CD14-positive monocyte (primary cell): ENCODE measurements around the gene RAB3A. TPM values are rescaled to one million over a fixed set of nuclear protein-coding genes. Genes with fewer than 3 reads are reported as not detected.

Source experiments
- DNase-seq, 3 donors: peaks; one replicate each; pipeline ENCODE4 v3.0.0-alpha.2; 2011 to 2022
- H2AFZ ChIP-seq: 2 replicates; pipeline ENCODE4 v1.6.0; 2012; ENCODE audit warnings: mild to moderate bottlenecking, low read depth, low read length, inconsistent platforms; ENCODE audit not compliant: insufficient read depth, poor library complexity, severe bottlenecking
- H3K27ac ChIP-seq, 2 donors: 1 replicate in 1 of 2; 2 replicates in 1 of 2; pipeline ENCODE4 v1.5.1; 2012 to 2013; ENCODE audit warnings: low read length in 2 of 2, control low read depth in 1 of 2, inconsistent platforms in 1 of 2, low read depth in 1 of 2, mild to moderate bottlenecking in 1 of 2
- H3K27me3 ChIP-seq, 2 donors: one replicate each; pipeline versions ENCODE4 v1.6.0 to v1.6.1; 2011 to 2013; ENCODE audit warnings: low read length in 2 of 2; ENCODE audit not compliant: control insufficient read depth in 2 of 2, insufficient read depth in 2 of 2
- H3K36me3 ChIP-seq, 2 donors: replicated peaks in 1 of 2; 1 replicate in 1 of 2; 2 replicates in 1 of 2; pipeline versions ENCODE4 v1.5.1 to v1.6.1; 2012 to 2013; ENCODE audit warnings: low read length in 2 of 2, control low read depth in 1 of 2, inconsistent platforms in 1 of 2, mild to moderate bottlenecking in 1 of 2; ENCODE audit not compliant: insufficient read depth in 2 of 2, control insufficient read depth in 1 of 2
- H3K4me1 ChIP-seq, 2 donors: 1 replicate in 1 of 2; 2 replicates in 1 of 2; pipeline versions ENCODE4 v1.5.1 to v1.6.1; 2012 to 2013; ENCODE audit warnings: low read length in 2 of 2, control low read depth in 1 of 2, inconsistent platforms in 1 of 2, mild to moderate bottlenecking in 1 of 2, moderate library complexity in 1 of 2; ENCODE audit not compliant: insufficient read depth in 2 of 2, control insufficient read depth in 1 of 2
- H3K4me2 ChIP-seq: replicated peaks from 2 replicates; pipeline ENCODE3; 2012; ENCODE audit warnings: low read length, moderate library complexity, mild to moderate bottlenecking; ENCODE audit not compliant: poor library complexity, severe bottlenecking; ENCODE audit errors: extremely low read depth
- H3K4me3 ChIP-seq, 3 experiments: fragments of 200-600 bp in 1 of 3; sonication (generic) in 1 of 3; replicated peaks in 1 of 3; 1 replicate in 2 of 3; 2 replicates in 1 of 3; pipeline ENCODE4 v1.5.1; 2011 to 2013; ENCODE audit warnings: low read length in 3 of 3, mild to moderate bottlenecking in 3 of 3, control low read depth in 2 of 3, low read depth in 2 of 3, inconsistent platforms in 1 of 3, moderate library complexity in 1 of 3
- H3K79me2 ChIP-seq: 2 replicates; pipeline ENCODE4 v1.6.0; 2012; ENCODE audit warnings: mild to moderate bottlenecking, control low read depth, inconsistent platforms, low read length, moderate library complexity; ENCODE audit not compliant: insufficient read depth
- H3K9ac ChIP-seq: 2 replicates; pipeline ENCODE4 v1.6.0; 2017; ENCODE audit warnings: low read length, mild to moderate bottlenecking; ENCODE audit not compliant: insufficient read depth, poor library complexity, severe bottlenecking
- H3K9me3 ChIP-seq, 2 donors: replicated peaks in 1 of 2; 1 replicate in 1 of 2; 2 replicates in 1 of 2; pipeline versions ENCODE4 v1.5.1 to v1.6.1; 2012 to 2013; ENCODE audit warnings: low read length in 2 of 2, control low read depth in 1 of 2; ENCODE audit not compliant: control insufficient read depth in 1 of 2, insufficient read depth in 1 of 2
- H4K20me1 ChIP-seq: 2 replicates; pipeline ENCODE4 v1.6.0; 2012; ENCODE audit warnings: mild to moderate bottlenecking, low read length, control low read depth, moderate library complexity; ENCODE audit not compliant: insufficient read depth
- H3K27ac Mint-ChIP-seq, 7 donors: one replicate each; pipeline ENCODE4 v1.8.0; 2020; ENCODE audit warnings: mild to moderate bottlenecking in 7 of 7, mixed read lengths in 7 of 7, moderate library complexity in 6 of 7, inconsistent platforms in 2 of 7
- H3K27me3 Mint-ChIP-seq, 3 donors: one replicate each; pipeline ENCODE4 v1.8.0; 2021 to 2022; ENCODE audit warnings: low read depth in 3 of 3, mild to moderate bottlenecking in 3 of 3, mixed read lengths in 3 of 3, moderate library complexity in 3 of 3, inconsistent platforms in 1 of 3
- H3K36me3 Mint-ChIP-seq, 2 donors: one replicate each; pipeline ENCODE4 v1.8.0; 2020; ENCODE audit warnings: mixed read lengths in 2 of 2, inconsistent platforms in 1 of 2, mild to moderate bottlenecking in 1 of 2
- H3K4me1 Mint-ChIP-seq: one replicate; pipeline ENCODE4 v1.8.0; 2020; ENCODE audit warnings: mild to moderate bottlenecking, mixed read lengths
- H3K4me3 Mint-ChIP-seq, 2 donors: one replicate each; pipeline ENCODE4 v1.8.0; 2020; ENCODE audit warnings: mild to moderate bottlenecking in 2 of 2, mixed read lengths in 2 of 2, moderate library complexity in 1 of 2
- H3K9me3 Mint-ChIP-seq, 7 donors: one replicate each; pipeline ENCODE4 v1.8.0; 2020 to 2022; ENCODE audit warnings: mixed read lengths in 7 of 7, mild to moderate bottlenecking in 6 of 7, moderate library complexity in 6 of 7, inconsistent platforms in 2 of 7
- WGBS: methylation state at CpG from one replicate; pipeline ENCODE4 v1.1.5; 2013; ENCODE audit warnings: missing lambda C conversion rate; ENCODE audit not compliant: insufficient coverage; 5-methylcytosine and 5-hydroxymethylcytosine counted together
- intact Hi-C, 2 donors: fragments of 100-400 bp; cut with micrococcal nuclease; formaldehyde crosslinking; loops; one replicate each; pipeline versions ENCODE4 v1.15.0 to v1.15.1; 2023
- polyA plus RNA-seq, 3 donors: library from polyadenylated mRNA; depleted of rRNA in 1 of 3; unstranded in 2 of 3; stranded (reverse) in 1 of 3; fragments of 300-500 nt in 2 of 3; fragments of >200 nt in 1 of 3; fragmentation: Illumina TruSeq in 2 of 3; gene quantifications; 1 replicate in 2 of 3; 2 replicates in 1 of 3; pipeline ENCODE4 v1.2.3, GENCODE V29; 2012 to 2021
- TF ChIP-seq, protein P1 (sequence below): fragments of 200-600 bp; IDR thresholded peaks from one replicate; pipeline ENCODE4 v1.8.0; 2022; ENCODE audit warnings: antibody characterized with exemption, mild to moderate bottlenecking

Gene RAB3A
- polyA plus RNA-seq, 3 donors: 0.55 to 8.7 (median 0.56) TPM

GRCh38 chr19:18202397-18202777 is 1.5 kb downstream of the RAB3A start:
- H3K9ac ChIP-seq: no peak overlapping the region
- intact Hi-C loops: loop anchor here (10.0 kb wide), 2 partner anchors 48 to 212 kb away; partner anchors contain the start of genes PIK3R2 (in 1 of the 2) and SSBP4 (in 1 of the 2)

DNA sequence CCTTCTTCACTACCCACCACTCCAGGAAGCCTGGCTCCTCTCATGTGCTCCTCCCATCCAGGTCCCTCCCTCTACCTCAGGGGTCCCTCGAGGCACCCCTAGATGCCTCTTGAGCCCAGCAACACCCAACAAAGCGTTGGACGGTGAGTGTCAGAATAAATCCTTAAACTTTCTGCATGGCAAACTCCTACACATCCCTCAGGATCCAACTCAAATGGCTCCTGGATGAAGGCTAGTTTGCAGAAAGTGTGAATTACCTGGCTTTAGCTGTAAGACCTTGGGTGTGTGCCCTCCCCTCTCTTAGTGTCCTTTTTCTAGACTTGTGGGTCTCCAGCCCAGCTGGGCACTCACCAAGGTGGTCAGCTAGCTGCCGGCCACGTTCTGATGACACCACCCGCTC is 5.5 kb downstream of the RAB3A start:
- Histone ChIP-seq H2AFZ (no peak overlapping the region), H3K4me1 (peaks cover 27 to 28% of the 10 kb centered on the region in 2 donors), H3K9ac (no peak overlapping the region), H3K36me3 (peaks cover 20 to 40% of the 10 kb centered on the region in 2 donors), H4K20me1 (peaks cover 20% of the 10 kb centered on the region), H3K27ac (no peak overlapping the region), H3K79me2 (peaks cover 15% of the 10 kb centered on the region), H3K27me3 (peaks cover 0 to 7% of the 10 kb centered on the region in 2 donors), H3K4me3 (no peak overlapping the region), H3K4me2 (no peak overlapping the region), H3K9me3 (no peaks in the 10 kb centered on the region)
- Mint-ChIP-seq H3K4me3 (no peak overlapping the region), H3K9me3 (no peaks in the 10 kb centered on the region), H3K27me3 (peaks cover 7 to 14% (median 8%) of the 10 kb centered on the region in 3 donors), H3K36me3 (peaks cover 47 to 65% of the 10 kb centered on the region in 2 donors), H3K27ac (no peak overlapping the region), H3K4me1 (peaks cover 31% of the 10 kb centered on the region)
- no peak for DNase-seq
- 100% methylated on average over 2 of the region's 6 CpGs for WGBS
- intact Hi-C loops: no loop called here
- TF ChIP-seq, protein P1, sequence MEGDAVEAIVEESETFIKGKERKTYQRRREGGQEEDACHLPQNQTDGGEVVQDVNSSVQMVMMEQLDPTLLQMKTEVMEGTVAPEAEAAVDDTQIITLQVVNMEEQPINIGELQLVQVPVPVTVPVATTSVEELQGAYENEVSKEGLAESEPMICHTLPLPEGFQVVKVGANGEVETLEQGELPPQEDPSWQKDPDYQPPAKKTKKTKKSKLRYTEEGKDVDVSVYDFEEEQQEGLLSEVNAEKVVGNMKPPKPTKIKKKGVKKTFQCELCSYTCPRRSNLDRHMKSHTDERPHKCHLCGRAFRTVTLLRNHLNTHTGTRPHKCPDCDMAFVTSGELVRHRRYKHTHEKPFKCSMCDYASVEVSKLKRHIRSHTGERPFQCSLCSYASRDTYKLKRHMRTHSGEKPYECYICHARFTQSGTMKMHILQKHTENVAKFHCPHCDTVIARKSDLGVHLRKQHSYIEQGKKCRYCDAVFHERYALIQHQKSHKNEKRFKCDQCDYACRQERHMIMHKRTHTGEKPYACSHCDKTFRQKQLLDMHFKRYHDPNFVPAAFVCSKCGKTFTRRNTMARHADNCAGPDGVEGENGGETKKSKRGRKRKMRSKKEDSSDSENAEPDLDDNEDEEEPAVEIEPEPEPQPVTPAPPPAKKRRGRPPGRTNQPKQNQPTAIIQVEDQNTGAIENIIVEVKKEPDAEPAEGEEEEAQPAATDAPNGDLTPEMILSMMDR: no peak

More at GRCh38 chr19:18202397-18202777, 1.5 kb downstream of the RAB3A start:
- peaks cover 23 to 29% of the 10 kb centered on the region in 2 donors for H3K4me1 ChIP-seq
- no peak overlapping the region for H3K27ac ChIP-seq
- H3K4me3 ChIP-seq: peak overlapping the region in 1 of 3 experiments; percentile 89
- peaks cover 11% of the 10 kb centered on the region for H4K20me1 ChIP-seq
- H3K27me3 ChIP-seq: peaks cover 0 to 7% of the 10 kb centered on the region in 2 donors
- H3K36me3 ChIP-seq: peaks cover 12 to 28% of the 10 kb centered on the region in 2 donors
- TF ChIP-seq, protein P1: no peak
- Mint-ChIP-seq H3K9me3 (no peaks in the 10 kb centered on the region), H3K4me1 (peaks cover 24% of the 10 kb centered on the region), H3K36me3 (peaks cover 38 to 45% of the 10 kb centered on the region in 2 donors), H3K4me3 (peak overlapping the region; percentile 90 to 93), H3K27me3 (peaks cover 11 to 25% (median 13%) of the 10 kb centered on the region in 3 donors), H3K27ac (peak overlapping the region in 1 of 7 donors; percentile 37)
- H2AFZ ChIP-seq: no peak overlapping the region
- H3K4me2 ChIP-seq: peak overlapping the region; percentile 96
- H3K79me2 ChIP-seq: peaks cover 5% of the 10 kb centered on the region
- no peaks in the 10 kb centered on the region for H3K9me3 ChIP-seq
- whole genome bisulfite sequencing: 80% methylated on average over 24 of the region's 24 CpGs
- DNase-seq: no peak
